ENCODE measurements around the gene SPR.

Gene SPR

GRCh38 chr2:72887032-72887739, at the start of gene SPR:
Gene SPR (plus strand): TSS chr2:72887408. CDS start chr2:72887433, 25 bp downstream.
- H3K27ac ChIP-seq (ENCODE audit: low read depth, low read length, poor library complexity, severe bottlenecking) = no peak within 1 kb of the TSS
- peak within 1 kb of the TSS; percentile 43; the same call in 1 of the 2 replicates for H3K9ac ChIP-seq (ENCODE audit: low read length)

DNA sequence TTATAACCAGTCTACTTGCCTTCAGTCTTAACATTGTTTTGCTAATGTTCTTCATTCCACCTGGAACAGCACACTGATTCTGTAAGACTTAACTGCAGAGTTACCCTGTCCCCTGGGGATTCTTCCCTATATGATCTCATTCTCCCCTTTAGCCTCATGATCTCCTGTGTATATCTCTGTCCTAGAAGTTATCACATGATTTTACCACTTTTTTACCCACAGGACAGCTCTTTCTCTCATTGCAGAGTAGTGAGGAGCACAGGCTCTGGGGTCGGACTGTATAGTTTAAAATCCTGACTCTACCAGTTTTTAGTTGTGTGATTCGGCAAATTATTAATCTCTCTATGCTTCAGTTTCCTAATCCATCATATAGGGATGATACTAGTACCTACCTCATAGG, 47.1 kb upstream of the SPR start:
- H3K9me2 ChIP-seq (ENCODE audit: low read depth, low read length) = no peaks in the 10 kb centered on the region
- no peaks in the 10 kb centered on the region for H3F3A ChIP-seq (ENCODE audit: insufficient read depth, low read length)
- no peaks in the 10 kb centered on the region for H3K36me3 ChIP-seq (ENCODE audit: insufficient read depth, low read length)
- H4K20me1 ChIP-seq (ENCODE audit: insufficient read depth, low read length) = no peaks in the 10 kb centered on the region
- no peak overlapping the region for H2AFZ ChIP-seq (ENCODE audit: low read length)
- no peak overlapping the region for H3K4me2 ChIP-seq (ENCODE audit: low read length)
- no peaks in the 10 kb centered on the region for H3K27me3 ChIP-seq (ENCODE audit: insufficient read depth, low read length)
- no peak overlapping the region for H3K4me3 ChIP-seq (ENCODE audit: low read depth, low read length, poor library complexity, severe bottlenecking)
- H3K9me3 ChIP-seq (ENCODE audit: low read length) = no peaks in the 10 kb centered on the region
- no peak overlapping the region for H3K27ac ChIP-seq (ENCODE audit: low read depth, low read length, poor library complexity, severe bottlenecking)
- H3K9ac ChIP-seq (ENCODE audit: low read length) = no peak overlapping the region
- TF ChIP-seq, protein P1, sequence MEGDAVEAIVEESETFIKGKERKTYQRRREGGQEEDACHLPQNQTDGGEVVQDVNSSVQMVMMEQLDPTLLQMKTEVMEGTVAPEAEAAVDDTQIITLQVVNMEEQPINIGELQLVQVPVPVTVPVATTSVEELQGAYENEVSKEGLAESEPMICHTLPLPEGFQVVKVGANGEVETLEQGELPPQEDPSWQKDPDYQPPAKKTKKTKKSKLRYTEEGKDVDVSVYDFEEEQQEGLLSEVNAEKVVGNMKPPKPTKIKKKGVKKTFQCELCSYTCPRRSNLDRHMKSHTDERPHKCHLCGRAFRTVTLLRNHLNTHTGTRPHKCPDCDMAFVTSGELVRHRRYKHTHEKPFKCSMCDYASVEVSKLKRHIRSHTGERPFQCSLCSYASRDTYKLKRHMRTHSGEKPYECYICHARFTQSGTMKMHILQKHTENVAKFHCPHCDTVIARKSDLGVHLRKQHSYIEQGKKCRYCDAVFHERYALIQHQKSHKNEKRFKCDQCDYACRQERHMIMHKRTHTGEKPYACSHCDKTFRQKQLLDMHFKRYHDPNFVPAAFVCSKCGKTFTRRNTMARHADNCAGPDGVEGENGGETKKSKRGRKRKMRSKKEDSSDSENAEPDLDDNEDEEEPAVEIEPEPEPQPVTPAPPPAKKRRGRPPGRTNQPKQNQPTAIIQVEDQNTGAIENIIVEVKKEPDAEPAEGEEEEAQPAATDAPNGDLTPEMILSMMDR (IDR thresholded peaks at IDR 0.05; ENCODE audit: low read length) = no peak
- TF ChIP-seq EZH2 (IDR thresholded peaks at IDR 0.05; ENCODE audit: borderline replicate concordance, low read length) = no peak
- no peaks in the 10 kb centered on the region for H3K79me2 ChIP-seq (ENCODE audit: insufficient read depth, low read length)
- no peaks in the 10 kb centered on the region for H3K4me1 ChIP-seq (ENCODE audit: insufficient read depth, low read length, severe bottlenecking)

More at GRCh38 chr2:72887032-72887739, at the start of gene SPR:
- peak within 1 kb of the TSS; percentile 79 for H3K4me2 ChIP-seq (ENCODE audit: low read length)
- no peak within 1 kb of the TSS for H2AFZ ChIP-seq (ENCODE audit: low read length)
- H3K79me2 ChIP-seq (ENCODE audit: insufficient read depth, low read length) = no peaks in the 10 kb centered on the region
- no peaks in the 10 kb centered on the region for H4K20me1 ChIP-seq (ENCODE audit: insufficient read depth, low read length)
- no peaks in the 10 kb centered on the region for H3K9me2 ChIP-seq (ENCODE audit: low read depth, low read length)
- H3K27me3 ChIP-seq (ENCODE audit: insufficient read depth, low read length) = no peaks in the 10 kb centered on the region
- H3K9me3 ChIP-seq (ENCODE audit: low read length) = no peaks in the 10 kb centered on the region
- no peaks in the 10 kb centered on the region for H3K4me1 ChIP-seq (ENCODE audit: insufficient read depth, low read length, severe bottlenecking)
- TF ChIP-seq EZH2 (IDR thresholded peaks at IDR 0.05; ENCODE audit: borderline replicate concordance, low read length) = no peak
- TF ChIP-seq, protein P1 (IDR thresholded peaks at IDR 0.05; ENCODE audit: low read length) = no peak
- no peaks in the 10 kb centered on the region for H3K36me3 ChIP-seq (ENCODE audit: insufficient read depth, low read length)
- no peaks in the 10 kb centered on the region for H3F3A ChIP-seq (ENCODE audit: insufficient read depth, low read length)
- peak within 1 kb of the TSS; percentile 61 for H3K4me3 ChIP-seq (ENCODE audit: low read depth, low read length, poor library complexity, severe bottlenecking)

GRCh38 chr2:72841462-72842125, 45.6 kb upstream of the SPR start:
- H4K20me1 ChIP-seq (ENCODE audit: insufficient read depth, low read length) = no peaks in the 10 kb centered on the region
- TF ChIP-seq EZH2 (IDR thresholded peaks at IDR 0.05; ENCODE audit: borderline replicate concordance, low read length) = no peak
- TF ChIP-seq, protein P1 (IDR thresholded peaks at IDR 0.05; ENCODE audit: low read length) = no peak

More at GRCh38 chr2:72841462-72842125, 45.6 kb upstream of the SPR start:
- Histone ChIP-seq H3K4me3 (ENCODE audit: low read depth, low read length, poor library complexity, severe bottlenecking) (no peak overlapping the region), H3K36me3 (ENCODE audit: insufficient read depth, low read length) (no peaks in the 10 kb centered on the region), H3K27me3 (ENCODE audit: insufficient read depth, low read length) (no peaks in the 10 kb centered on the region), H3K9me3 (ENCODE audit: low read length) (no peaks in the 10 kb centered on the region), H3K27ac (ENCODE audit: low read depth, low read length, poor library complexity, severe bottlenecking) (no peak overlapping the region), H3K9ac (ENCODE audit: low read length) (no peak overlapping the region), H3K4me1 (ENCODE audit: insufficient read depth, low read length, severe bottlenecking) (no peaks in the 10 kb centered on the region), H3F3A (ENCODE audit: insufficient read depth, low read length) (no peaks in the 10 kb centered on the region), H3K9me2 (ENCODE audit: low read depth, low read length) (no peaks in the 10 kb centered on the region), H2AFZ (ENCODE audit: low read length) (no peak overlapping the region), H3K79me2 (ENCODE audit: insufficient read depth, low read length) (no peaks in the 10 kb centered on the region), H3K4me2 (ENCODE audit: low read length) (no peak overlapping the region)

Data from OCI-LY1 (cell line).